Measurements from ENCODE around the gene ATP5PD.
A peak's percentile ranks its signal among the peaks of the same experiment; 100 is the strongest.

The ATP5PD gene

DNA sequence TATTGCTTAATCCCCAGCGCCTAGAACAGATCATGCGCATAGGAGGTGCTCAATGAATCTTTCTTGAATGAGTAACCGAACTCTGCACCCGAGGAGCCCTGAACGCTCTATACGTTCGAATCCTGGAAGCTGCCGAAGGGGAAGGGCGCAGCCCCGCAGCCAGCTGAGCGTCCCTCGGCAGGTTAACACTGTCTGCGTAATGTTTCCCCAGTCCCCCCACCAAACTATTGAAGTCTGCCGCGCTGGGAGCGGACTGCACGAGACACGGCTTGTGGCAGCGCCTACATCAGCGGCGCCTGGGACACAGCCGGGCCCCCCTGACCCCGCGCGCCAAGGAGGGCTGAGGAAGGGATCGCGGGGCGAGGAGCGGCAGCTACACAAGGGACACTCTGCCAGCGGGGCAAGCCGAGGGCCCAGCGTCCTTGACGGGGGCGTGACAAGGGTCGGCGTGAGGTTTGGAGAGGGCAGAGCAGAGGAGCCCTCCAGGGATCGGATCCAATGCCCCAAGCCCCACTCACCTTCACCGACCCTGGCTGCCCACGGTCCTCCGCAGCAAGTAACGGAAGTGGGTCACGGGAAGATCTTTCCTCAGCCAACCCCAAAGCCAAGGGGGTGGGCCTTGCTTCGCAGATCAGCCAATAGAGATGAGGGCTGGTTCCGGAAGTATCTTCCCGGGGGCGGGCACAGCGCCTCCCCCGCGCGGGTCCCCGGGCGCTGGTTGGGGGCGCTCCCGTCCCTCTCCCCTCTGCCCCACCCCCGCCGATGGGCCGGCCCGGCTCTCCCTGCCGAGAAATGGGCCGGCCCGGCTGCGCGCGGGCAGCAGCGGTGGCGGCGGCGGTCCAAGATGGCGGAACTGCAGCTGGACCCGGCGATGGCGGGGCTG lies at the start of gene ATP5PD, which contains the start of gene KCTD2:
TSS of gene ATP5PD (minus strand) at position 563 of the 883 bp plus-strand sequence. CDS start 4,319 bp downstream, outside the sequence.
TSS of gene KCTD2 (plus strand) at position 819 of the 883 bp plus-strand sequence. CDS start at position 845, 26 bp downstream.
- H3K36me3 Mint-ChIP-seq: peaks cover 4% of the 10 kb centered on the region
- ATAC-seq (ENCODE audit: low read depth): peak; percentile 94
- H3K9me3 Mint-ChIP-seq: no peaks in the 10 kb centered on the region
- no peaks in the 10 kb centered on the region for H3K27me3 Mint-ChIP-seq
- peak; percentile 84 to 90 for DNase-seq (ENCODE audit: low spot score in 2 of 2)
- H3K27ac Mint-ChIP-seq: peak within 1 kb of the TSS; percentile 94
- peak within 1 kb of the TSS; percentile 99 for H3K4me3 Mint-ChIP-seq
- H3K4me1 Mint-ChIP-seq: peaks cover 19% of the 10 kb centered on the region

- H3K27me3 Mint-ChIP-seq: no peaks in the 10 kb centered on the region
- no peaks in the 10 kb centered on the region for H3K9me3 Mint-ChIP-seq
- ATAC-seq (ENCODE audit: low read depth) (no peak), DNase-seq (ENCODE audit: low spot score in 2 of 2) (no peak)
- H3K4me3 Mint-ChIP-seq: no peak overlapping the region
- peaks cover 2% of the 10 kb centered on the region for H3K36me3 Mint-ChIP-seq
- no peak overlapping the region for H3K27ac Mint-ChIP-seq
- H3K4me1 Mint-ChIP-seq: peaks cover 13% of the 10 kb centered on the region
Measured at GRCh38 chr17:75096082-75096625, 49.4 kb upstream of the ATP5PD start.

DNA sequence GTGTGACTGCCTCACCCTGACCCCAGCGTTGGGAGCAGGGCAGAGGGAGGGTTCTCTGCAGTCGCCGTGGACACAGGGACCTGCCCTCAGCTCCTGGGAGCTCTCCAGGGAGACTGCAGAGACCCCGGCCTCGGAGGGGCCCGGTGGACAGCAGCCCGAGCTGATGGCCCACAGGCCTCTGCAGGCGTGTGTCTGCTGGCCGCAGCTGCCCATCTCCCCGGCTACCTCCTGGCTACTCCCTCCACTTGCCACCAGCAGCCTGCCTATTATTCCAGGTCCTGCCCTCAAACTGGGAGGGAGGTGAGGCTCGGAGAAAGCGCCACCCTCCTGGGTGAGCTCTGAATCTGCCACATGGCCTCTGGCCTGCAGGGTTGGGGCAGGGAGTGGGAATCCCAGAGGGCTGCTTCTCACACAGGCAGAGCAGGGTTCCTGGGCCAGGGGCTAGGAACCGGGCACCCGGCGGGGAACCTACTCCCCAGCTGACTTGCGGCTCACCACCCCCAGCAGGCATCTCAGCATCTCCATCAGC lies 48.2 kb upstream of the ATP5PD start:
- no peak for ATAC-seq (ENCODE audit: low read depth)
- no peak for DNase-seq (ENCODE audit: low spot score in 2 of 2)
- peaks cover 14% of the 10 kb centered on the region for H3K4me1 Mint-ChIP-seq
- no peaks in the 10 kb centered on the region for H3K27me3 Mint-ChIP-seq
- no peak overlapping the region for H3K4me3 Mint-ChIP-seq
- H3K9me3 Mint-ChIP-seq: no peaks in the 10 kb centered on the region
- no peaks in the 10 kb centered on the region for H3K36me3 Mint-ChIP-seq
- no peak overlapping the region for H3K27ac Mint-ChIP-seq

DNA sequence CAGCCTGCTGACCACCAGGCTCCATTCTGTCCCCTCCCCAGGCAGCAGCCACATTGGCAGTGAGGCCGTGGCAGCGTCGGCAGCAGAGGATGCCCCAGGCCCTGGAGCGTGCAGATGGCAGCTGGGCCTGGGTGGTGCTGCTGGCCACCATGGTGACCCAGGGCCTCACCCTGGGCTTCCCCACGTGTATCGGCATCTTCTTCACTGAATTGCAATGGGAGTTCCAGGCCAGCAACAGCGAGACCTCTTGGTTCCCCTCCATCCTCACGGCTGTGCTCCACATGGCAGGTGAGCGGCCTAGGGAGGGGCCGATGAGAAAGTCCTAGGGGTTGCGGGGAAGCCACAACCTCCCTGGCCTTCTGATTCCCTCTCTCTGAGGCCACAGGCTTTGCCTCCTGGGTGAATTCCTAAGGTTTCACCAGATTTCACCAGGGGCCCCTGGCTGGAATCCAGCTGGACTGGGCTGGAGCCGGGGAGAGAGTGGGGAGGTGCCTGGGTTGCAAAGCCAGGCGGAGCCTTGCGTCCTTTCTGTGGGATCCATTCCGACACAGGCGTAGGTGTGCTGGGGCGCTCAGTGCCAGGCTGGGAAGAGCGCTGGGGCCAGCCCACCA lies 46.9 kb upstream of the ATP5PD start:
- no peak overlapping the region for H3K4me3 Mint-ChIP-seq
- no peaks in the 10 kb centered on the region for H3K9me3 Mint-ChIP-seq
- H3K27ac Mint-ChIP-seq: no peak overlapping the region

DNA sequence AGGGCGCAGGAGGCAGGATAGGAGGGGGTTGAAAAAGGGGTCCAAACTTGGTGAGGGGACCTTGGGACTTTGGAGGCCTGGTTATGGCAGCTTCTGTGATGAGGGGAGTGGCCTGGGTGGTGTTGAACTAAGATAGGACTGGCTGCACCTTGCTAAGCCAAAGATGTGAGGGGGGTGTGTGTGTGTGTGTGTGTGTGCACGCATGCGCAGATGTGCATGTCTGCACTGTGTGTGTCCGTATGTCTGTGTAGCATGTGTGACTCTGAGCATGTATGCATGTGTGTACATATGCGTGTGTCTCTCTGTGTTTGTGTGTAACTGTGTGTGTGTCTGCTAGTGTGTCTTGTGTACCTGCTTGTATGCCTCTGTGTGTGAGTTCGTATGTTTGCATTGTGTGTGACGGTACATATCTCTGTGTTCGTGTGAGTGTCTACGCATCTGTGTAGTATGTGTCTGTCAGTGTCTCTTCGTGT lies 45.1 kb upstream of the ATP5PD start:
- ATAC-seq (ENCODE audit: low read depth): no peak
- no peak for DNase-seq (ENCODE audit: low spot score in 2 of 2)
- Mint-ChIP-seq H3K4me1 (peaks cover 14% of the 10 kb centered on the region), H3K27ac (no peak overlapping the region), H3K27me3 (no peaks in the 10 kb centered on the region), H3K4me3 (no peak overlapping the region), H3K9me3 (no peaks in the 10 kb centered on the region), H3K36me3 (no peaks in the 10 kb centered on the region)

More for the DNA sequence above, 46.9 kb upstream of the ATP5PD start:
- Mint-ChIP-seq H3K4me1 (peaks cover 11% of the 10 kb centered on the region), H3K27me3 (no peaks in the 10 kb centered on the region), H3K36me3 (no peaks in the 10 kb centered on the region)
- ATAC-seq (ENCODE audit: low read depth) (no peak), DNase-seq (ENCODE audit: low spot score in 2 of 2) (no peak)

GRCh38 chr17:75090871-75091854 lies 44.4 kb upstream of the ATP5PD start:
- Mint-ChIP-seq H3K27ac (no peak overlapping the region), H3K4me1 (peaks cover 18% of the 10 kb centered on the region)
- ATAC-seq (ENCODE audit: low read depth): no peak

DNA sequence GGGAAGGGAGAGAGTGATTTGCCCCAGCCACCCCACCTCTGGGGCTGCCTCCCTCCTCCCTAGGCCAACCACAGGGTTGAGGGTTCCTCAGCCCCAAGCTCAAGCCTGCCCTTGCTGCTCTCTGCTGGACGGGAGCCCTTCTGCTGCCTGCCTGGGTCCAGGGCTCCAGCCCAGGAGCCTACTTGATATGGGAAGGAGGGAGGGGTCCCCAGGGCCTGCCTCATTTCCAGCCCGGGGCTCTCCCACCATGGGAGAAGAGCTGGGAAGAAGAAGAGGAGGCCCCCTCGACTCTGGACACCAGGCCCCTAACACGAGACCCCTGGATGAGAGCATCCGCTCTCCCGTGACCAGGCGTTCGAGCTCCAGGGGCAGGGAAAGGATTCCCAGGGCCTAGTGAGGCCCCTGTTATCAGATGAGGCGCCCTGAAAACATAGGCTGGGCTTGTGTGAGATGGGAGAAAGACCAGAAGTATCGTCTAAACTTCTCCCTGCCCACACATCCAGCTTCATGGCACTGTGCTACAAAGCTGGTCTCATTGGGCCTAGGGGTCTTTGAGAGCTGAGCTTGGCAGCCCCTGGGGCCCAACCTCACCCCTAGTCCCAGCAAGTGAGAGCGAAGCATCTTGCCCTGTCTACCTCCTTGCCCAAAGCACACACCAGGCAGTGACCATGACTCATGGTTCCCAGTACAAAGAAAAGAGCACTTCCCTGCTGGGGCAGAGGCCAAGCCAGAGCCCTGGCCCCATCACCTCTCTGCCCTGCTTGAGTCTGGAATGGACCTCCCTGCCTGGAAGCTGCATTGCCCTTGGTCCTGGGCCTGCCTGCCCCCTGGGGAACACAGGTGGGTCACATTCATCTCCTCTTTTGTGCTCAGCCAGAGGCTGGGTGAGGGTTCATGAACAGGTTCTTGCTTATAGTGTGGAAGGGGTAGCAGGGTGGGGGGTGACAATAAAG lies 42.0 kb upstream of the ATP5PD start:
- H3K27ac Mint-ChIP-seq: peak overlapping the region; percentile 76
- ATAC-seq (ENCODE audit: low read depth): no peak
- peaks cover 18% of the 10 kb centered on the region for H3K4me1 Mint-ChIP-seq
- H3K9me3 Mint-ChIP-seq: no peaks in the 10 kb centered on the region
- H3K27me3 Mint-ChIP-seq: peaks cover 2% of the 10 kb centered on the region
- peak overlapping the region; percentile 83 for H3K4me3 Mint-ChIP-seq
- H3K36me3 Mint-ChIP-seq: no peaks in the 10 kb centered on the region
- DNase-seq (ENCODE audit: low spot score in 2 of 2): no peak

More at GRCh38 chr17:75090871-75091854, 44.4 kb upstream of the ATP5PD start:
- Mint-ChIP-seq H3K36me3 (no peaks in the 10 kb centered on the region), H3K9me3 (no peaks in the 10 kb centered on the region), H3K4me3 (no peak overlapping the region), H3K27me3 (no peaks in the 10 kb centered on the region)
- no peak for DNase-seq (ENCODE audit: low spot score in 2 of 2)

- DNase-seq (ENCODE audit: low spot score in 2 of 2) (peak in 1 of 2 donors; percentile 47), ATAC-seq (ENCODE audit: low read depth) (peak; percentile 66)
- Mint-ChIP-seq H3K4me3 (peak within 1 kb of the TSS; percentile 83), H3K27ac (peak within 1 kb of the TSS; percentile 76), H3K27me3 (peaks cover 2% of the 10 kb centered on the region), H3K4me1 (peaks cover 18% of the 10 kb centered on the region), H3K36me3 (no peaks in the 10 kb centered on the region), H3K9me3 (no peaks in the 10 kb centered on the region)
Measured at GRCh38 chr17:75087558-75088453, 41.0 kb upstream of the ATP5PD start, which contains the start of gene SLC16A5. SLC16A5 (plus strand) TSS chr17:75087954; CDS start chr17:75093637, 5,683 bp downstream.

- Mint-ChIP-seq H3K9me3 (no peaks in the 10 kb centered on the region), H3K4me1 (peaks cover 16% of the 10 kb centered on the region), H3K36me3 (no peaks in the 10 kb centered on the region), H3K27ac (no peak overlapping the region), H3K27me3 (peaks cover 5% of the 10 kb centered on the region), H3K4me3 (peak overlapping the region; percentile 73)
- DNase-seq (ENCODE audit: low spot score in 2 of 2) (no peak), ATAC-seq (ENCODE audit: low read depth) (no peak)
Measured at GRCh38 chr17:75087182-75087557, 40.4 kb upstream of the ATP5PD start.

DNA sequence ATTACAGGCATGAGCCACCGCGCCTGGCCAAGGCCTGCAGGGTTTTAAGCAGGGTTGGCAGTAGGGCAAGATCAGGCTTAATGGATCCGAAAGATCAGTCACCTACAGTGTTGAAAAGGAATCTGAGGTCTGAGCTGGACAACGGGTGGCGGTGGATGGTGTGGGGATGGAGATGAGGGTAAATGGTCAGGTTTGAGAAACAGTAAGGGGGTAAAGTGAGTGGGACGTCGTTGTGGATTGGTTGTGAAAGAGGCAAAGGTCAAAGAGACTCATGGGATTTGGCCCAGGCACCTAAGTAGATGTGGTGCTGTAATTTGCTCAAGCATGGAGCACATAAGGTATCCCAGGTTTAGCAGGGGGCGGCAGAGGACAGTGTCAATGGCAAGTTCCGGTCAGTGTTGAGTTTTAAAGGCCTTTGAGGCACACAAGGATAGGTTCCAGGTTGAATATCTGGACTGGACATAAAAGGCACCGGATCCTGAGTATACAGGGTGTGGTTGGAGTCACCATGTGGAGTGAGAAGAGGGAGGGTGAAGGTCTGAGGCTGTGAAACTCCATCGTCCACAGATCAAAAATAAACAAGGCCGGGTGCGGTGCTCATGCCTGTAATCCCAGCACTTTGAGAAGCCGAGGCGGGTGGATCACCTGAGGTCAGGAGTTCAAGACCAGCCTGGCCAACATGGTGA lies 39.9 kb upstream of the ATP5PD start:
- no peak for ATAC-seq (ENCODE audit: low read depth)
- Mint-ChIP-seq H3K27me3 (peaks cover 5% of the 10 kb centered on the region), H3K36me3 (no peaks in the 10 kb centered on the region), H3K4me1 (peaks cover 16% of the 10 kb centered on the region), H3K4me3 (peak overlapping the region; percentile 56), H3K27ac (no peak overlapping the region), H3K9me3 (no peaks in the 10 kb centered on the region)
- DNase-seq (ENCODE audit: low spot score in 2 of 2): no peak

DNA sequence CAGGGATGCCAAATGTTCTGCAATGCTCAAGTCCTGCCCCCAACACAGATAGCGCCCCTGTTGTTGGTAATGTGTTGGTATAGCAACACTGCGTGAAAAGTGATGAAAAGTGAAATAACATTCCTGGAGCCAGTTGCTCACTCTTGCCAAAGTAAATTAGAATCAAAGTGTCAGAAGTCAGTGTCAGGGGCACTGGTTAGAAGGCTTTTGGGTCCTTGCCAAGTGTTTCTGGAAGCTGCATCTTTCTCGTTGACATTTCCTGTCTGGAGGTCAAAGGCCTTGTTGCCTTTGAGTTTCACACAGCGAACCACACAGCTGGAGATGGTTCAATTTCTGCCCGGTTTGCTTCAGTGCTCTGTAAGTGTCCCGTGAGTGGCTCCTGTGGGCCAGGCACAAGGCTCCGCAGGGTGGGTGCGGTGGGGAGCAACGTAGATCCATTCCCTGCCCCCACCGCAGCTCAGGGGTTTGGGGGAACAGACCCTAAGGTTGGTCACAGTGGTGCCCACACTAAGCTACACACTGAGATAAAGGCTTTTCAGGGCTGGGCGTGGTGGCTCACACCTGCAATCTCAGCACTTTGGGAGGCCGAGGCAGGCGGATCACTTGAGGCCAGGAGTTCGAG lies 37.4 kb upstream of the ATP5PD start:
- no peak overlapping the region for H3K4me3 Mint-ChIP-seq
- H3K27ac Mint-ChIP-seq: no peak overlapping the region
- no peak for ATAC-seq (ENCODE audit: low read depth)

More for the DNA sequence above, 37.4 kb upstream of the ATP5PD start:
- H3K9me3 Mint-ChIP-seq: no peaks in the 10 kb centered on the region
- DNase-seq (ENCODE audit: low spot score in 2 of 2): no peak
- H3K36me3 Mint-ChIP-seq: no peaks in the 10 kb centered on the region
- peaks cover 5% of the 10 kb centered on the region for H3K27me3 Mint-ChIP-seq
- H3K4me1 Mint-ChIP-seq: peaks cover 16% of the 10 kb centered on the region
